ENCODE data around the gene STARD7. TPM values are rescaled to one million over a fixed set of nuclear protein-coding genes. Genes with fewer than 3 reads are reported as not detected.

Gene STARD7
- polyA plus RNA-seq, 1 donor (not counting 4 experiments of a cell fraction or from before 2014, with no cell fraction given), result 73.4 TPM

DNA sequence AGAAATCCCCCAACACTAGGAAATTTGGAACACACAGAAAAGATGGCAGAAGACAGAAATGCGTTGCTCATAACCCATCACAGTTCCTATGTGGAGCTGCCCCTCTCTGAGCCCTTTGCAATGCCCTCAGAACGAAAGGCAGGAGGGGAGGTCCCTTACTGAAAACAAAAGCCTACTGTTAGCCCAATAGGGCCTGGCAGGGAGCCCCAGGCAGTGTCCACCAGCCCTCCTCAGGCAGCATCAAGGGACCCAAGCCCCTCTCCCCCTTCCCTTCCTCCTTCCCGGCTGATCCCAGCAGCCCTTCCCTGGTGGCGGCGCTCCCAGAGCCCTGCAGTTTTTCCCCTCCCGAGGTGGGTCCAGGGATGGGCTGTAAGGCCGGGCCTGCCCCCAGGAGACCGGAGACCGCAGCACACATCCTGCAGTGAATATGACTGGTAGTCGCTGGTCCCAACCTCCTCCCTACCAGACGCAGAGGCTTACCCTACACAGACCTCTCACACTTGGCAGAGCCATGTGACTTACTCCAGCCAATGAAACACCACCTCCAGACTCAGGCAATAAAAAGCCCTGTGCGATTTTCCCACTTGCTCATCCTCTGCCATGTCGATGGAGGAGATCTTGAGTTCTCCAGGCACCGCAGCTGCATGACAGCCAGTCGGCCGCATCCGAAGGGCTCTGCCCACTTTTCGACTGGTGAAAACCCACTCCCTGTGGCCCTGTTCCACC, 44.0 kb downstream of the STARD7 start:
- Histone ChIP-seq H3K27ac (ENCODE audit: control insufficient read depth, insufficient read depth, low read length) (no peak overlapping the region), H4K20me1 (ENCODE audit: control insufficient read depth, extremely low read depth, insufficient read depth, low read length) (no peaks in the 10 kb centered on the region)

GRCh38 chr2:96163768-96164429, 44.7 kb downstream of the STARD7 start:
- dilution Hi-C loops (cut with MboI; ENCODE audit: extremely low pct_ligation_motif_present, low sequenced_read_pairs), result no loop called here
- H2AFZ ChIP-seq (ENCODE audit: control insufficient read depth, low read length), result no peak overlapping the region
- H4K20me1 ChIP-seq (ENCODE audit: control insufficient read depth, extremely low read depth, insufficient read depth, low read length), result no peaks in the 10 kb centered on the region
- H3K79me2 ChIP-seq (ENCODE audit: control insufficient read depth, insufficient read depth, low read length), result no peaks in the 10 kb centered on the region
- no peak for TF ChIP-seq CTCF (optimal IDR thresholded peaks at IDR 0.05 in 1 of 3, IDR thresholded peaks at IDR 0.05 in 1 of 3, conservative IDR thresholded peaks at IDR 0.05 in 1 of 3; ENCODE audit: extremely low read depth in 1 of 3, insufficient read depth in 2 of 3, low read length in 3 of 3)
- no peak for TF ChIP-seq EZH2 (IDR thresholded peaks at IDR 0.05; ENCODE audit: low read length)
- no peaks in the 10 kb centered on the region for H3K9me3 ChIP-seq (ENCODE audit: control insufficient read depth, low read depth, low read length)
- H3K4me1 ChIP-seq (ENCODE audit: control insufficient read depth, extremely low read depth, insufficient read depth, low read length), result no peaks in the 10 kb centered on the region
- no peak overlapping the region for H3K4me3 ChIP-seq (ENCODE audit: control insufficient read depth in 2 of 3, extremely low read depth in 1 of 3, insufficient read depth in 2 of 3, low read depth in 1 of 3, low read length in 3 of 3)
- no peaks in the 10 kb centered on the region for H3K9me1 ChIP-seq (ENCODE audit: control insufficient read depth, extremely low read depth, insufficient read depth, low read length)
- H3K4me2 ChIP-seq (ENCODE audit: control insufficient read depth, extremely low read depth, insufficient read depth, low read depth, low read length), result no peak overlapping the region
- H3K27ac ChIP-seq (ENCODE audit: control insufficient read depth, insufficient read depth, low read length), result no peak overlapping the region
- DNase-seq (ENCODE audit: low read depth, low spot score) (no peak), FAIRE-seq (no peak)
- peaks cover 3% of the 10 kb centered on the region for H3K27me3 ChIP-seq (ENCODE audit: control insufficient read depth, extremely low read depth, insufficient read depth, low read length)
- no peaks in the 10 kb centered on the region for H3K36me3 ChIP-seq (ENCODE audit: control insufficient read depth in 2 of 2, extremely low read depth in 1 of 2, insufficient read depth in 2 of 2, low read length in 2 of 2)
- H3K9ac ChIP-seq (ENCODE audit: control insufficient read depth, extremely low read depth, insufficient read depth, low read length), result no peak overlapping the region

More for the DNA sequence above, 44.0 kb downstream of the STARD7 start:
- Histone ChIP-seq H3K36me3 (ENCODE audit: control insufficient read depth in 2 of 2, extremely low read depth in 1 of 2, insufficient read depth in 2 of 2, low read length in 2 of 2) (no peaks in the 10 kb centered on the region), H3K9me3 (ENCODE audit: control insufficient read depth, low read depth, low read length) (no peaks in the 10 kb centered on the region), H3K4me1 (ENCODE audit: control insufficient read depth, extremely low read depth, insufficient read depth, low read length) (no peaks in the 10 kb centered on the region), H3K27me3 (ENCODE audit: control insufficient read depth, extremely low read depth, insufficient read depth, low read length) (no peaks in the 10 kb centered on the region), H3K9me1 (ENCODE audit: control insufficient read depth, extremely low read depth, insufficient read depth, low read length) (no peaks in the 10 kb centered on the region), H2AFZ (ENCODE audit: control insufficient read depth, low read length) (no peak overlapping the region), H3K4me3 (ENCODE audit: control insufficient read depth in 2 of 3, extremely low read depth in 1 of 3, insufficient read depth in 2 of 3, low read depth in 1 of 3, low read length in 3 of 3) (no peak overlapping the region), H3K4me2 (ENCODE audit: control insufficient read depth, extremely low read depth, insufficient read depth, low read depth, low read length) (no peak overlapping the region), H3K9ac (ENCODE audit: control insufficient read depth, extremely low read depth, insufficient read depth, low read length) (no peak overlapping the region), H3K79me2 (ENCODE audit: control insufficient read depth, insufficient read depth, low read length) (no peaks in the 10 kb centered on the region)
- DNase-seq (ENCODE audit: low read depth, low spot score), result no peak
- dilution Hi-C loops (cut with MboI; ENCODE audit: extremely low pct_ligation_motif_present, low sequenced_read_pairs), result no loop called here
- no peak for FAIRE-seq
- TF ChIP-seq CTCF (optimal IDR thresholded peaks at IDR 0.05 in 1 of 3, IDR thresholded peaks at IDR 0.05 in 1 of 3, conservative IDR thresholded peaks at IDR 0.05 in 1 of 3; ENCODE audit: extremely low read depth in 1 of 3, insufficient read depth in 2 of 3, low read length in 3 of 3), result no peak
- no peak for TF ChIP-seq EZH2 (IDR thresholded peaks at IDR 0.05; ENCODE audit: low read length)
